ENCODE data around the gene COA6.
"Not testable (repeated sequence)": the region's sequence is repeated elsewhere in the genome, so short reads cannot be mapped to it uniquely, and the experiment has no call there.

COA6 gene

DNA sequence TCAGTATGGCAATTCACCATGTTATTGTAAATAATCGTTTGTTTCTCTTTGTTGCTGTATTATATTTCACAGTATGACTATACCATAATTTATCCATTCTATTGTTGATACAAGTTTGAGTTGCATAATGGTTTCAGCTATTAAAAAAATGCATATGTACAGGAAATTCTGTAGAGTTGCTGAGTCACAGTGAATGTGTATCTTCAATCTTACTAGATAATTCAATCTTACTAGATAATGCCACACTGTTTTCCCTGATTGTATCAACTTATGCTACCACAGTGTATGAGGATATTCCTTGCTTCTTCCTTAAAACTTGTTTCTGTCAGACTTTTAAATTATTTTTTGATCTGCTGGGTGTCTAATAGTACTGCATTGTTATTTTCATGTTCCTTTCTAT lies 3.5 kb upstream of the COA6 start:
- no peak for DNase-seq (ENCODE audit: low spot score)

DNA sequence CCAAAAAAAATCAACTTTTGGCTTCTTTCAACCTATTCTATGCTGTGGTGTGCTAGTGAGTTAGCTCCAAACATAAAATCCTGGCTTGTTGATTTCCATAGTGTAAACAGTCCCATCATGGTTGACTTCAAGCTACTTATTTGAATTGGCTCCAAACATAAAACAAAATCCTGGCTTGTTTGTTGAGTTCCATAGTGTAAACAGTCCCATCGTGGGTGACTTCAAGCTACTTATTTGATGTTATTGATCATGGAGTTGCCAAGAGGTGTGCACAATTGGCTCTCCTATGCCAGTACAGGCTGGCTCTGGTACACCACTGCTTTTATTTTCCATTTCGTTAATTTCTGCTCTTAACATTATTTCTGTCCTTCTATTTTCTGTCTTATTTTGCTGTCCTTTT lies 1.8 kb upstream of the COA6 start:
- DNase-seq (ENCODE audit: low spot score): no peak

DNA sequence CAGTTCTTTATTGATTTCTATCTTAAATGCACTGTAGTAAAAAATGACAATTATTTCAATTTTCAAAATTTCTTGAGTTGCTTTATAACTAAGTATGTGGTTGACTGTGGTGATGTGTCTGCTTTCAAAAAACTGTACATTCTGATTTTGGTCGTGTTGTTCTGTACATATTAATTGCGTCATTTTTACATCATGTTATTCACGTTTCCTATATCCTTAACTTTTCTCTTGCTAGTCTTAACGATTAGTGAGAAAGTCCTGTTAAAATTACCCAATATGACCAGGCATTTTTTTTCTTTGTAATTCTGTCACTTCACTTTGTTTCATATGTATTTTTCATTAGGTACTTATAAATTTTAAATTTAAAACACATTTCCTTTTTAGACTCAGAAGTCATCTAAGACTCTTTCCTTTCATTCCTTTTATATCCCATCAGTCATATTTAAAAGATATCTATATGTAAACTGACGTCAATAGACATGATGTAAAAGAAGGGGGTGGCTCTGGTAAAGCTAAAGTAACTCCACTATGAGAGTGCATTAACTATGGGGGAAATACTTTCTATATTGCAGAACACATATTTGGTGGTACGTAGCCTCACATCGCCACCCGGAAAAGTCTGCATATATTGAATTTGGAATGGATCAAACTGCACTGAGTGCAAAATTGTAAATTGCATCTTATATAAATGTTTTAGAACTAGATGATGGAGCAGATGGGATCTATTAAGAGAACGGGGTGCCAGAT lies 1.1 kb upstream of the COA6 start:
- DNase-seq (ENCODE audit: low spot score): no peak

DNA sequence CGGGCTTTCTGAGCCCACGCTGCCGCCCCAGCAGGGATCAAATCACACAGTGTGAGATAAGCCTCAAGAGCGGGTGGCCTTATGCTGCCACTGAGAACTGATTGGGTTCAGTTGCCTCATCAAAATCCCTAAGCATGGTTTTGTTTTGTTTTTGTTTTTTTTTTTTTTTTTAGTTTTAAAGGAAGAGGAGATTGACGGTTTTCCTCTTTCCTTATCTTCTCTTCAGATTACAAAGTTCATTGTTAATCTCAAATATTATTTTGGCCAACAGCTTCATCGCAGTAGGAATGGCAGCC lies 651 bp downstream of the COA6 start:
- DNase-seq (ENCODE audit: low spot score): no peak

DNA sequence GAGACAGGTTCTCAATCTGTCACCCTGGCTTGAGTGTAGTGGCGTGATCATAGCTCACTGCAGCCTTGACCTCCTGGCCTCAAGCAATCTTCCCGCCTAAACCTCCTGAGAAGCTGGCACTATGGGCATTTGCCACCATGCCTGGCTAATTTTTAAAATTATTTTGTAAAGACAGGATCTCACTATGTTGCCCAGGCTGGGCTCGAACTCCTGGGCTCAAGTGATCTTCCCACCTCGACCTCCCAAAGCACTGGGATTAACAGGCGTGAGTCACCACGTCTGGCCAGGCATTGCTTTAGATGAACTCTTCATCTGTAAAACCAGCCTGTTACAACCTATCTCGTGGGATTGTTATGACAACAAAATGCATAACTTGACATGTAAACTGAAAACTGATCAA lies 2.4 kb downstream of the COA6 start:
- no peak for DNase-seq (ENCODE audit: low spot score)

DNA sequence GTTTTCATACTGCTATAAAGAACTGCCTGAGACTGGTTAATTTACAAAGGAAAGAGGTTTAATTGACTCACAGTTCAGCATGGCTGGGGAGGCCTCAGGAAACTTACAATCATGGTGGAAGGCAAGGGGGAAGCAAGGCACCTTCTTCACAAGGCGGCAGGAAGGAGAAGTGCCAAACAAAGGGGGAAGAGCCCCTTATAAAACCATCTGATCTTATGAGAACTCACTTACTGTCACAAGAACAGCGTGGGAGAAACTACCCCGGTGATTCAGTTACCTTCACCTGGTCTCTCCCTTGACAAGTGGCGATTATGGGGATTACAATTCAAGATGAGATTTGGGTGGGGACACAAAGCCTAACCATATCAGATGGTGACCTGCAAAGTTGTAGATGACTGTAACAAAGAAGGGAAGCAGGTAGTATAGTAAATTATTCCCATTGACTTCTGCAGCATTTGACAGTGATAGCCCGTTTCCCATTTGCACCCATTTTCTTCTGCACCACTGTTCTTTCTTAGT lies 6.4 kb downstream of the COA6 start:
- not testable (repeated sequence) for DNase-seq (ENCODE audit: low spot score)

DNA sequence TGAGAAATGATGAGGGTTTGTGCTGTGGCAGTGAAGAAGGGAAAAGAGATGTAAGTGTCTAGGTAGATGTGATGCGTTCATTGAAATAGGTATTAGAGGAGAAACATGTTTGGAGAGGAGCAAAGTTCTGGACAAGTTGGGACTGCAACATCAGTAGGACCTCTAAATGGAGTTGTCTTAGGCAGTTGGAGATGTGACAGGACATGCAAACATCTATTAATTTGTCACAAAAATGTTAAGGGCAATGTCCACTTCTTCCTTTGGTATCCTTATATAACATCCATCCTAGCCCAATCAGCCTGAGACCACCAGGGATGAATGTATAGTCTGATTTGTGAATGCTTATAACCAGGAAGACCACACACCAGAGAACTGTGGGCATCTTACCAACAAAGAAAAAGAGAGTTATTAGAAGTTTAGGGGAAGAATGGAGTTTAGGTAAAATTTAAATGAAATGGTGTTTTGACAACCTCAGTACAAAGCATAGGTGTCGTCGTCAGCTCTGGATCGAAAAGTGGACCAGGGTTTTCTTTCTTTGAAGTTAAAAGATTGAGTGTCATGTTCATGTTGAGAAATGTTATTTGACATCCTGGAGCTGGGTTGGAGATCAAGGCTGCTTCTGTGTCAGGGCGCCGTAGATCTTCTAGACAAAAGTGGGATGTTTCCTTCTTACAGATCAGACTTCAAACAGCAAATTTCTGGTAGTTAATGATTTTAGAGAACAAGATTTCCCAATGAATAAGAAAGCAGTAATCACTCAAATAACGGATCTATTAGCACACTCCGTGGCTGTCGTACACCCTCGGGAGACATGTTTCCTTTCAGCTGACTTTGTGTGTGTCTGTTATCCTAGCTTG lies 8.7 kb downstream of the COA6 start:
- DNase-seq (ENCODE audit: low spot score): no peak

DNA sequence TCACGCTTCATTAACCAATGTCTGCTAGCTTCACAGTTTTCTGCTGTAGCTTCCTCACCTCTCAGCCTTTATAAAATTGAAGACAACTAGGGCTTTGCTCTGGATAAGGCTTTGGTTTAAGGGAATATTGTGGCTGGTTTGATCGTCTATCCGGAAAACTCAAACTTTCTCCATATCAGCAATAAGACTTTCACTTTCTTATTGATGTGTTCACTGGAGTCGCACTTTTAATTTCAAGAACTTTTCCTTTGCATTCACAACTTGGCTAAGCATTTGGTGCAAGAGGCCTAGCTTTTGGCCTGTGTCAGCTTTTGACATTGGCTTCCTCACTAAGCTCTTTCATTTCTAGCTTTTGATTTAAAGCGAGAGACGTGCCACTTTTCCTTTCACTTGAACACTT lies 12.9 kb downstream of the COA6 start:
- no peak for DNase-seq (ENCODE audit: low spot score)

DNA sequence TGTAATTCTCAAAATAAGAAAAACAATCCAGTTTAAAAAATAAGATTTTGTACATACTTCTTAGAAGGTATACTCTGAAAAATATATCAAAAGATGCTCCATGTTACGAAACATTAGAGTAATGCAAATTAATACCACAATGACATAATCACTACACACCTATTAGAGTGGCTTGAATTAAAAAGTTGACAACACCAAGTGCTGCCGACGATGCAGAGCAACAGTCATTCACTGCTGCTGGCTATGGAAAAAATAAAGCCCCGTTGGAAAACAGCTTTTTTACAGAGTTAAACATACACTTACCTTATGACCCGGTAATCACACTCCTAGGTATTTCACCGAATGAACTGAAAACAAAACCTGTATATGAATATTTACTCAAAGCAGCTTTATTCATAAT lies 14.8 kb downstream of the COA6 start:
- DNase-seq (ENCODE audit: low spot score): no peak

DNA sequence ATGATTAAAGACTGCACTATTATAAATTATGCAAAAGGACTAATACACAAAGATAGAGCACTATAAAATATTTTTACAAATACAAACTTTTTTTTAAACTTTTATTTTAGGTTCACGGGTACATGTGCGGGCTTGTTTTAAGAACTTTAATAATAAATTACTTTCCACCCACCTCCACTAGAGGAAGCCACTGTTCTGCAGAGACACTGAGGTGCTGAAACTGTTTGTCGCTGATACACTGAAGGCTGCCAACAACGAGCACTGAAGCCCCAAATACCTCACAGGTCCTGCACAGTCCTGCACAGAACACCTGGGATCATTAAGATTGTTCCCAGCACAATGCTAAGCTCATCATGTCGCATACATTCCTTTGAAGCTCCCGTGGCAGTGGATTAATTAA lies 19.9 kb downstream of the COA6 start:
- DNase-seq (ENCODE audit: low spot score): no peak

DNA sequence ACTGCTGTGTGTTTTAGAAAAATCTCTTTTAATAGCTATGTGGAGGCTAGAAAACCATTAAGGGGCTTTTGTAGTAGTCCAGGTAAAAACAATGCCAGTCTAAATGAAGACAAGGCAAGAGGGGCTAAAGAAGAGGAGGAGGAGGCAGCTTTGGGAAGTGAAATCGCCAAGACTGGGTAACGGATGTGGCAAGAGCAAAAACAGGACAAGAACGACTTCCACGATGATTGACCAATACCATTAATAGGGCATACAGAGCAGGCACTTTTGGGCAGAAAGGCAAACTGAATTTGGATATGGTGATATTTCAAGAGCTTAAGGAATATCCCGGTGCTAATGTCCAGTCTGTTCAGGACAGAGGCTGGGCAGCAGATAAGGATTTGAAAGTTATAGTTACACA lies 22.0 kb downstream of the COA6 start:
- no peak for DNase-seq (ENCODE audit: low spot score)

DNA sequence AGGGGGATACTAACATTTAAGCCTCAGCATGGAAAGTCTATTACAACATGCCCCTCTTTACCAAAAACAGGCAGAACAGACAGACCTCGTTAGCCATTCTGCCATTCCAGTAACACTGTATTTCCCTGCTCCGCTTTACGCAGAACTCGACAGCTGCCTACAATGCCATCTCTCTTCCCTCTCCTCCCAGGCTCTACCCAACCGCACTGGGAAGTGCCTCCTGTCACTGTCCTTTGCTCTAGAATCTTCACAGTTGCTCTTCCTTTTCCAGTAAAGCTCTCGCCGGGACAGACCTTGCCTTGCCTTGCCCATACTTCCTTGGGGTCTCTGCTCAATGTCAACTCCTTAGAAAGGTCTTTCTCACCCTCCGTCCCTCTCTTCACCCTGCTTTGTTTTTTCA lies 22.8 kb downstream of the COA6 start:
- no peak for DNase-seq (ENCODE audit: low spot score)

DNA sequence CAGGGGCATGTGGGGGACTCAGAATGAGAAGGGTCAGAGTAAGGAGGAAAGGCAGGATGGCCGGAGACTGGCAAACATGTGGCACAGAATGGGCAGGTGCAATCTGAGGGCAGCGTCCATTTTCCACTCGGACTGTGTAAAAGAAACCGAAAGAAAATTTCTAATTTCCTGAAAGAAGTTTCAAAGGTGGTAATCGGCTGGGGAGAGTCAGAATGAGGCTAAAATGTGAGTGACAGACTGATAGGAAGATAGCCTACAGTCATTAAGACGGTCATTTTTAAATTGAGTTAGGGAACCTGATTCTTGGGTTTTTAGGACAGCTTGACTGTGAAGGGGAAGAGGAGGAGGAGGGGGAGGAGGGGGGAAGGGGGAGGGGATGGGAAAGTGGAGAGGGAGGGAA lies 23.6 kb downstream of the COA6 start:
- no peak for DNase-seq (ENCODE audit: low spot score)

DNA sequence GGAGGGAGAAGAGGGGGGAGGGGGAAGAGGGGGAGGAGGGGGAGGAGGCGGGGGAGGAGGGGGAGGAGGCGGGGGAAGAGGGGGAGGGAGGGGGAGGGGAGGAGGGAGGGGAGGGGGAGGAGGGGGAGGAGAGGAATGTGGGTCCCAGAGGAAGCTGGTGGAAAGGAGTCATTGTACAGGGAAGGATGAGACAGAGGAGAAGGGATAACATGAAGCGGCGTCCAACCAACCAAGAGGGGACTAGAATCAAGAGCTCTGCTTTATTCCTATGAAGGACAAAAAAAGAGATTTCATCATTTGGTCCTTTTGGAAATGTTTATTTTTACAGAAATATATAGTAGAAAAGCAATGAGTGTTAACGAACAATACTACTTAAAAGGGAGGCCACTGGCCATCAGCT lies 24.5 kb downstream of the COA6 start:
- DNase-seq (ENCODE audit: low spot score): no peak

DNA sequence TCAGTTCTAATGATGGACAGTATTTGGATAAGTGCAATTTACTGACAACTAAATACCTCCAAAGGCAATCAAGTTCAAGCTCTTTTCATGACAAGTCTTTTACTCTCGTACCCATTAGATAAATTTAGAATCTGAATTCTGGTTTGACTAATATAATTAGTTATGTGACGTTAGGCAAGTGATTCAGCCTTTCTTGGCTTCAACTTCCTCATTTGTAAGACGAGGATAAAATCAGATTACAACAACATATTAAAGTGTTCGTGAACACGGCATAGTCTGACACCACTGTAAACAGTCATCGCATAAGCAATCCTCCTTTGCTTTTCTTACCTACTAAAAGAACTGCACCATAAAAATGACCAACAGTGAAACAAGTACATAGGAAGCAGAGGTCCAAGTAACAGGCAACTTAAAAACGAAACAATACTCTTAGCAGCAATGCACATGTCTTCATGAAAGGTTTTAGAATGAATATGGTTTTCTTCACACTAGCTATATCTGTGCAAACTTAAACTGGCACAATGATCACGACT lies 25.7 kb downstream of the COA6 start:
- peak; percentile 33 for DNase-seq (ENCODE audit: low spot score)

DNA sequence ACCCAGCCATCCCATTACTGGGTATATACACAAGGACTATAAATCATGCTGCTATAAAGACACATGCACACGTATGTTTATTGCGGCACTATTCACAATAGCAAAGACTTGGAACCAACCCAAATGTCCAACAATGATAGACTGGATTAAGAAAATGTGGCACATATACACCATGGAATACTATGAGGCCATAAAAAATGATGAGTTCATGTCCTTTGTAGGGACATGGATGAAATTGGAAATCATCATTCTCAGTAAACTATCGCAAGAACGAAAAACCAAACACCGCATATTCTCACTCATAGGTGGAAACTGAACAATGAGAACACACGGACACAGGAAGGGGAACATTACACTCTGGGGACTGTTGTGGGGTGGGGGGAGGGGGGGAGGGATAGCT lies 26.3 kb downstream of the COA6 start:
- not testable (repeated sequence) for DNase-seq (ENCODE audit: low spot score)

DNA sequence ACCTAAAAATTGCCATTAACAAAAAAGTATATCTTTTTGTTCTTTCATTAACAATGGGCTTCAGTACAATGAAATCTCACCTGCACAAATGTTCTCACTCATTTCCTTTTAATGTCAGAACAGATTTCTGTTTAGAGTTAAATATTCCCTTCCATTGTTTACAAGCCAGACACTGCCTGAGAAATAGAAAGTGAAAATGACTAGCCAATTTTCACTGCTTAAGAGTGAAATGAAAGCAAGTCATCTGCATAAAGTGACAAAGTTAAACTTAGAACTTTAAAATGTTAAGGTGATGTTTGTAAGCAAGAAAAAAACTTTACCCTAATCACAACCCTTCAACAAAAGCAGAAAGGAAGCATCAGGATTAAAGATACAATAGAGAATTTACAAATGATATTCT lies 27.5 kb downstream of the COA6 start:
- no peak for DNase-seq (ENCODE audit: low spot score)

DNA sequence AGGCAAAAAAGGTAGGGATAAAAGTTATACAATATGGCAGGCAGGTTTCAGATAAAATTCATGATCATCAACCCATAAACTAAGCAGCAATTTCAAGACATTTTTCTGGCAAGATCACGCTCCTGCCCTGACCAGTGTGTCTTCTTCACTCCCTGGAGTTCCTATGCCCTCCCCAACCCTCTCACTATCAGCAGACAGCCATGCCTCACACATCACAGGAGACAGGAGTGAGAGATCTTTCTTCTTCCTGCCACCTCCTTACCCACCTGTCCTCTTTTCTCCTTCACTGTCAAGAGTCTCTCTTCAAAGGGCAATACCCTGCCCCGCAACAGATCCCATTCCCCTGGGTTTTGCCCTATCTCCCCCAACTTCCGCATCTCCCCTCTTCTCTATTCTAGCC lies 28.4 kb downstream of the COA6 start:
- no peak for DNase-seq (ENCODE audit: low spot score)

DNA sequence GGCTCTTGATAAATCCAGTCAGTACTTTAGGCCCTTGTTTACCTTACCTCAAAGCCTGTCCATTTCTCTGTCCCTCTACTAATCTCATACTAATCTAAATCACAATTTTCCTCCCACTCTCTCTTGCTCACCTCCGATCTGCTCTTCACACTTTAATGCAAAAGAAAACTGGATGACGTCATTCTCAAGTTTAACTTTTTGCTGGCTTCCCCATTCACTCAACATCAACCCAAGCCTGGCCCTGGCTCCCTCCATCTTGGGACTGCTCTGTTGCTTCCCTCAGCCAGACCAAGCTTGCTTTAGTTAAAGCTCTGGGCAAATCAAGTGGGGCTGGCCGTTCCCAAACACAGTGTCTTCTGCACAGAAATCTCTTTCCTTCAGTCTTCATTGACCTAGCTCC lies 29.7 kb downstream of the COA6 start:
- no peak for DNase-seq (ENCODE audit: low spot score)

DNA sequence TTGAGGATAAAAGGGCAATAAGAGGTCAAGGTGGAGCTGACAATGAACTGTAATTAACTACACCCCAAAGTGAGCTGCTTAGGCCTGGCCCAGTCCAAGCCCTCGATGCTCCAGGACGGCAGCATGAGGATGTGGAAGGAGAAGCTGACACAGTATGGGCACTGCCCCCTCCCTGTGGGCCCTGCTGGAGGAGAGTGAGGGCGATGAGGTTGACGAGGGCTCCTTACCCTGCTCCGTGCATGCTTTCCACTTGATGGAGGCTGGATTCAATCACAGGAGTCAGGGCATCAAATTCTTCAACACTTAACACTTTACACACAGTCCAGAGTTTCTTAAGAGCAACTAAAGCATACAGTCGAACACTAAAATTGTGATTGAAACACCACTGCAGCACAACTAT lies 32.4 kb downstream of the COA6 start:
- no peak for DNase-seq (ENCODE audit: low spot score)

DNA sequence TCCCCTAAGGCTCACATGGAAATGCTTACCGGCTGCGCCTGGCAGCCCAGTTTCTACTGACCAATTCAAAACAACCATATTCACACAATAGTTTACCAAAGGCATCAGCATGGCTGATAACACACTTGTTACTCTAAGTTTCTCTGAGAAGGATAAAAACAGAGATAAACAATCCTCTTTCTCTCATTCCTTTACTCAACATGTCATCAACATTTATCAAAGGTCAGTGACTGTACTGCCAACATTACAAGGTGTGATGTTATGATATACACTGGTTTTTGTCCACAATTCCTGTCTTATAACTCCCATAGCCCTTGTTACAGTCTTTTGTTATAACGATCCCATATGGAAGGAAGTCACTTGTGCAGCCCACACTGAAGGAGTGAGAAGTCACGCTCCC lies 33.6 kb downstream of the COA6 start:
- DNase-seq (ENCODE audit: low spot score): no peak

DNA sequence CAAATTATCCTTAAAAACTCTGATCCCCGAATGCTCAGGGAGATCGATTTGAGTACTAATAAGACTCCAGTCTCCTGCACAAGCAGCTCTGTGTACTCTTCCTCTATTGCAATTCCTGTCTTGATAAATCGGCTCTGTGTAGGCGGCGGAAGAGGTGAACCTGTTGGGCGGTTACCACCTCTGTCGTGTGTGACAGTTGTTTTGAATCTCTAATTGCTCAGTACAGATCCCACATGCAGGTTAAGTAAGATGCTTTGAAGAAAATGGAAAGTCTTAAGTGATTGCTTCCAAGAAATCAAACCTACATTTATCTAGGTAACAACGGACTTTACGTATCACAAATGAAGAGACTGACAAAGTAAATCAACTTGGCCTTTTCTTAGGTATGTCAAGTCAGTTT lies 35.5 kb downstream of the COA6 start:
- no peak for DNase-seq (ENCODE audit: low spot score)

DNA sequence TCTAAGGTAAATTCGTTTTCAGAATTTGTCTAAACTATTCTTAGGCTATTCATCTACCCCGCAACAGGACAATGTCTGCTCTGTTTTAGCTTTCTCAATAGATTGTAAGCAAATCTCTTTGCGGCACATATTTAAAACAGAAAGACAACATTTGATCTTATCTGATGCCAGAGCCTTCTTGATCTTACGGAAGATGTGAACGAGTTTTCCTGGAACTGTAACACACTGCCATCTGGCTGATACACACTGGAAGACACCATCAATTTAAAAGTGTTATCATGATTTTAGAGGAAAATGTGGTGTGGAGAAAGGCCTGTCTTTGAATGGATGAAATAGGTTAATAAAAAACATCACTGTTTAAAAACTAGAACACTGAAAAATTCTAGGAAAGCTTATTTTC lies 36.1 kb downstream of the COA6 start:
- no peak for DNase-seq (ENCODE audit: low spot score)
